ENCODE results near the gene CASP2.
"Not testable (repeated sequence)": the region's sequence is repeated elsewhere in the genome, so short reads cannot be mapped to it uniquely, and the experiment has no call there.

DNA sequence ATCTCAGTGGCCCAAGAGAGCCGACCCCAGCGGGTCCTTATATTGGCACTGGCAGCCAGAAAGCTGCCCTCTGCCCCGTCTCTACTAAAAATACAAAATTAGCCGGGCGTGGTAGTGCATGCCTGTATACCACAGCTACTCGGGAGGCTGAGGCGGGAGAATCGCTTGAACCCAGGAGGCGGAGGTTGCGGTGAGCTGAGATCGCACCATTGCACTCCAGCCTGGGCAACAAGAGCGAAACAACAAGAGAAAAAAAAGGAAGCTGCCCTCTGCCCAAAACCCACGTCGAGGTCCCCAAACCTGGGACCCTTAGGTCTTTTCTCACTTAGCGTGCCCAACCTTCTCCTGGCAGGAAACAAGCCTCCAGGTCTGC is 24.0 kb upstream of the CASP2 start:
- TF ChIP-seq CTCF, POLR2A, POLR2AphosphoS5 (IDR thresholded peaks at IDR 0.05): not testable (repeated sequence)

Measured in breast epithelium (tissue), 3 donors.